ENCODE data around the gene ZSWIM1. TPM values are rescaled to one million over a fixed set of nuclear protein-coding genes. Genes with fewer than 3 reads are reported as not detected.

The ZSWIM1 gene
- 8.4 and 9.6 TPM in 2 replicates for total RNA-seq

DNA sequence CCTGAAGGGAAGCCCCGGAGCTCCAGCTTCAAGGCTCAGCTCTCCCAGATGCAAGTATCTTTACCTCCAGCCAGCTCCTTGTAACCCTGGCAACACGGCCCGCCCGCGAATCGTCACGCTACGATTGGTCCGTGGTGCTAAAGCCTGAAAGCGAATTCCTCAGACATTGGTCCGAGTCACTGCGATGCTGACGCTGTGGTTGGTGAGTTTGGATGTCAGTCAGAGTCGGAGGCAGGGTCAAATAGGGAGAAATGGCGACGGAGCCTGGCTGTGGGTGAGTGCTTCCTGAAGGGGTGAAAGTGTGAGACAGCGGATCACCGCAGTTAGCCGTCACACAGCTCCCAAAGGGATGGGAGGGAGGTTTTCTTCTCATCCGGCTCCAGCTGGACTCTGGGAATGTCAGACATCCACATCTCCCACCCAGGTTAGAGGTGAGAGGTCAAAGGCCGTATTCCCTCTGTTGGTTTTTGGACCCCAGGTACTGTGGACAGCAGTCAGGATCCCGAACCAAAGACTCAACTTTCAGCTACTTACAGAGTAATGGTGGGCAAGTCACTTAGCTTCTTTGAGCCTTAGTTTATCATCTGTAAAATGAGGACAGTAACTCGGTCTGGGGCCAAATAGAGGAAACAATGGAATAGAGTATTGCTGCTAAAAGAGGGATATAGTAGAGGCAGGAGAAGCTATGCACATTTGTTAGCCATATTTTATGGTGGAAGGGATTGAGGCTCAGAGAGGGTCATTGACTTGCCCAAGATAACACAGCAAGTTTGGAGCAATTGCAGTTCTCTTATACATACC is at the start of gene ZSWIM1:
Gene ZSWIM1 (plus strand): TSS at position 240 of the 801 bp plus-strand sequence. CDS start 1,366 bp downstream, outside the sequence.

DNA sequence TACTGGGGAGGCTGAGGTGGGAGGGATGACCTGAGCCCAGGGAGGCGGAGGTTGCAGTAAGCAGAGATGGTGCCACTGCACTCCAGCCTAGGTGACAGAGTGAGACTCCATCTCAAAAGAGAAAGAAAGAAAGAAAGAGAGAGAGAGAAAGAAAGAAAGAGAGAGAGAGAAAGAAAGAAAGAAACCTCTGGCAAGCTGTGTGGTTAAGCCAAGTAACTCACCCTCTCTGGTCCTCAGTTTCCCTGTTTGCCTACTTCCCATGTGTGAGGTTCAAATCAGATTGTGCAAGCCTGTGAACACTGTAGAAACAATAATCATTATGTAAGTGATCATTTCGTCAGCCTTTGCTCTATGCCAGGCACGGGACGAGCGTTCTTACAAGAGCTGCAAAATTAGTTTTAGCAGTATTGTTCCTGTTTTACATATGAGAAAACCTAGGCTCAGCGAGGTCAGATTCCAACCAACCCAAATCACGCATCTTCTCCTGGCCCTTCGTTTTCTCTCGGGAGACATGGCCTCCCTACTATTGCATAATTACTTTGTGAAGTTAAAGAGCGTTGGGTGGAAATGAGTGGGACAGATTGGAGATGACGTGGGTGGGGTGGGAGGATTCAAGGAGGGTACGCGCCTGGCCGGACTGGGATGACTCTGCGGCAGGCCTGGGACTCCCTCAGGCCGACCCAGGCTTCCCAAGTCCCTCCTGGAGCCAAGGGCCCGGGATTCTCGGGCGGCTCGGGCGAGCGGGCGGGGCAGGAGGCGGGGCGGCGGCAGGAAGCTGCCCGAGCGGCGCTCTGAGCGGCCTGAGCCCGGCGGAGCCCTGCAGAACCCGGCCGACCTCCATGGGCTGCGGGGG is 47.8 kb upstream of the ZSWIM1 start, which contains the start of gene SNX21:
Gene SNX21 (plus strand): TSS at position 770 of the 853 bp plus-strand sequence. CDS start 121 bp downstream, outside the sequence.

DNA sequence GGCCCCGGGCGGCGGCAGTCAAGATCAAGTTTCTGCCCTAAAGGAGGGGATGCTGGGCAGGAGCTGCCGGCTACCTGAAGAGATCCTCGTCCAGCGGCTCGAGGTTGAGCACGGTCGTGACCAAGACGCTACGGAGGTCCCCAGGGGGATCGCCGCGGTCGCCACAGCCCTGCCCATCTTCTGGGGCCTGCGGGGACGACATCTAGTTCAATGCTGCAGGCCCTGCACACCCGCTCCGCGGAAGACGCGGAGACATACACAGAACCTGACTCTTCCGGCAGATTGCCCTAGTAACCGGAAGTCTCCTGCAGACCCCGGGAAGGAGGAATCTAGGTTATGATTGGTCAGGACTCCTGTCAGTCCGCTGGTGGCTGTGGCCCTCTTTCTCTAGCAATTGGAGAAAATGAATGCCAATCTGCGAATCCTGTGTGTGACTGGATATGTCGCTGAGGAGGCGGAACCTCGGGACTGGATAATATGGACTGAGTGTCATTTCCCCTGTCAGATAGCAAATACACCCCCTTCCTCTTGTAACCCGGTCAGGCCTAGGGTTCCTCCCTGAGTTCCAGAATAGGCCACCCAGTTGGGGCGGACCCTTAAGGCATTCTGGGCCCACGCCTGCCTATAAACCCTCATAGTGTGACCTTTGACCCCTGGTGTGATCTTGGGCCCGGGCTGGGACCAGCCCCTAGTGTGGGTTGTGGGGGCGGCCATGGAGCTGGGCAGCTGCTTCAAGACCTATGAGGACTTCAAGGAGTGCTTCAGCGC is 23.7 kb upstream of the ZSWIM1 start, which contains the start of the genes ACOT8 and ZSWIM3:
Gene ACOT8 (minus strand): TSS at position 279 of the 768 bp plus-strand sequence. CDS start 77 bp downstream, at position 202.
Gene ZSWIM3 (plus strand): TSS at position 501 of the 768 bp plus-strand sequence. CDS start 212 bp downstream, at position 713.

DNA sequence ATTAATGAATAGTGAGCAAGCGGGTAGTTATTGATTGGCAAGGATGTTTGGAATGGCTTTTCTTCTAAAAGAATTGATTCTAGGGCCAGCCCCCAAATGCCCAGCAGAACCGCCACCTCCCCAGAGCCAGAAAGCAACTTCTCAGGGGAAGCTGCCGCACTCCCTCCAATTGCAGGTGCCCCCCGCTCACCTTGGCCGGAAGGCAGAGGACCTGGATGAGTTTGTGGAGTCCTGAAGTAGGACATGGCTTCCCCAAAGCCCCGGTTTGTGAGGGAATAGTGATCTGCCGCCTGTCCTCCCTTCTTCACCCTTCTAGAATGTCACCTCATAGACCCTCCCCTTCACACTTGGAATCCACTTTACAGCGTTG is 6.3 kb downstream of the ZSWIM1 start, which contains the start of gene SPATA25:
Gene SPATA25 (minus strand): TSS at position 277 of the 370 bp plus-strand sequence. CDS start 32 bp downstream, at position 245.

DNA sequence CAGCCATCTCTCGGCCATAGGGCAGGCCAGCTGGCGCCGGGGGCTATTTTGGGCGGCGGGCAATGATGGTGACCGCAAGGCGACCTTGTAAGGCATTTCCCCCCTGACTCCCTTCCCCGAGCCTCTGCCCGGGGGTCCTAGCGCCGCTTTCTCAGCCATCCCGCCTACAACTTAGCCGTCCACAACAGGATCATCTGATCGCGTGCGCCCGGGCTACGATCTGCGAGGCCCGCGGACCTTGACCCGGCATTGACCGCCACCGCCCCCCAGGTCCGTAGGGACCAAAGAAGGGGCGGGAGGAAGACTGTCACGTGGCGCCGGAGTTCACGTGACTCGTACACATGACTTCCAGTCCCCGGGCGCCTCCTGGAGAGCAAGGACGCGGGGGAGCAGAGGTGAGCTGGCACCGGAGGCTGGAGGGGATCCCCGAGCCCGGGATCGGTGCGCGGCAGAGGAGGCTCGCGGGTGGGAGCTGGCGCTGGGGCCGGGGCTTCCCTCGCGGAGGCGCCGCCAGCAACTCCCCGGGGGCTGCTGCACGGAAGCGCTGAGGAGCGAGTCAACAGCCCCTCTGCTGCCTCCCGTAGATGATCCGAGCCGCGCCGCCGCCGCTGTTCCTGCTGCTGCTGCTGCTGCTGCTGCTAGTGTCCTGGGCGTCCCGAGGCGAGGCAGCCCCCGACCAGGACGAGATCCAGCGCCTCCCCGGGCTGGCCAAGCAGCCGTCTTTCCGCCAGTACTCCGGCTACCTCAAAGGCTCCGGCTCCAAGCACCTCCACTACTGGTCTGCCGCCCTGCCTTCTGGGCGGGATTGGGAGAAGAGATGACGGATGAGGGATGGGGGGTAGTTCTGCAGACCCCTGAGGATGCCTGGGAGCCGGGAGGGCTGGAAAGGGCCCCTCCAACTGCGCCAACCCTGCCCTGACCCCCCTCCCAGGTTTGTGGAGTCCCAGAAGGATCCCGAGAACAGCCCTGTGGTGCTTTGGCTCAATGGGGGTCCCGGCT is 10.3 kb downstream of the ZSWIM1 start, which contains the start of the genes CTSA and NEURL2:
Gene CTSA (plus strand): TSS at position 351 of the 999 bp plus-strand sequence. CDS start 234 bp downstream, at position 585.
Gene NEURL2 (minus strand): TSS at position 224 of the 999 bp plus-strand sequence. CDS start 217 bp downstream, at position 7.

DNA sequence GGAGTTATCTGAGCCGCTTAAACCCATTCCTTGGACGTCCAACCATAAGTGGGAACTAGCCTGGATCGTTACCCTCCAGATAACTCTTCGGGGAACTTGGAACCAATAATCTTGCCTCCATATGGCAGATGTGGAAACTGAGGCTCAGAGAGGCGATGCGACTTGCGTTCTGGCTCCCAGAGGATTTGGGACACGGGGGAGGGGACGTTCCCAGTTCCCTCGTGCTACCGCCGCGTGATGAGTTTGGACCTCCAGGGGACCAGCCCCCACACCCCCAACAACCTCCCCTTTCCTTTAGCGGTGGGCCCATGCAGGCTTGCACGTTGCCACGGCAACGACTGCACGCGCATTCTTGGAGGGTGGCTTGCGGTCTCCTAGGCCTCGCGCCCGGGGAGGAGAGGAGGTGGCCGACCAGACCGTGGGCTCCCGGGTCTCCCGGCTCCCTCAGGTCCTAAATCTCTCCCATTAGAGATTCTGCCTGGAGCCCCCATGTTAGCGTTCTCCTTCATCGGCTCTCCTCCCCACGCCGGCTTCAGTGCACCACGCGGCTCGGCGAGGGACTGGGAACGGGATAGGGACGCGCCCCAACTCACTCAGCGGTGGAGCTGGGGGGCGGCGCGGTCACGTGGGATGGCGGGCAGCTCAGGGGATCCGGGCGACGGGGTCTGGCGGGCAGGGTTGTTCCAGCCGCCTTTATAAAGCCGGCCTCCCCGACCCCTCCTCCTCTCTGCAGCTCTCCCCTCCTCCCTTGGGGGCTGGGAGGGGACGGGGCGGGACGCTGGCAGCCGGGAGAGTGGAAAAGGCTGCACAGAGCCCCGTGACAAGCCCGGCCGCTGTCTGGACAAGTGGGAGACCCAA is 30.7 kb downstream of the ZSWIM1 start, which contains the start of gene PLTP:
Gene PLTP (minus strand): TSS at position 670 of the 858 bp plus-strand sequence. CDS start 703 bp downstream, outside the sequence.

Other genes starting within 250 kb of the ZSWIM1 start
- gene WFDC9, start 249.9 kb upstream of the ZSWIM1 start, total RNA-seq: not detected in 2 replicates
- not detected in 2 replicates for gene WFDC11, start 211.0 kb upstream of the ZSWIM1 start, total RNA-seq
- gene WFDC13, start 179.2 kb upstream of the ZSWIM1 start, total RNA-seq: not detected in 2 replicates
- not detected in 2 replicates for gene WFDC10B, start 176.2 kb upstream of the ZSWIM1 start, total RNA-seq
- not detected in 2 replicates for gene SPINT4, start 158.9 kb upstream of the ZSWIM1 start, total RNA-seq
- gene WFDC3, start 89.3 kb upstream of the ZSWIM1 start, total RNA-seq: 0.76 and 1.4 TPM in 2 replicates
- 20.6 and 22.6 TPM in 2 replicates for gene DNTTIP1, start 89.3 kb upstream of the ZSWIM1 start, total RNA-seq
- 17.1 and 17.3 TPM in 2 replicates for gene UBE2C, start 68.6 kb upstream of the ZSWIM1 start, total RNA-seq
- gene TNNC2, start 53.9 kb upstream of the ZSWIM1 start, total RNA-seq: 0.39 and 1.4 TPM in 2 replicates
- gene SNX21, start 47.4 kb upstream of the ZSWIM1 start, total RNA-seq: 105 TPM in 2 replicates
- gene ACOT8, start 23.8 kb upstream of the ZSWIM1 start, total RNA-seq: 25.4 and 25.5 TPM in 2 replicates
- 7.2 and 9.6 TPM in 2 replicates for gene ZSWIM3, start 23.6 kb upstream of the ZSWIM1 start, total RNA-seq
- 0.76 and 1.6 TPM in 2 replicates for gene SPATA25, start 6.4 kb downstream of the ZSWIM1 start, total RNA-seq
- 2.7 and 4.8 TPM in 2 replicates for gene NEURL2, start 10.0 kb downstream of the ZSWIM1 start, total RNA-seq
- 116 and 145 TPM in 2 replicates for gene CTSA, start 10.1 kb downstream of the ZSWIM1 start, total RNA-seq
- gene PLTP, start 30.9 kb downstream of the ZSWIM1 start, total RNA-seq: 17.5 and 18.3 TPM in 2 replicates
- gene PCIF1, start 53.5 kb downstream of the ZSWIM1 start, total RNA-seq: 11.6 and 14.0 TPM in 2 replicates
- gene ZNF335, start 91.0 kb downstream of the ZSWIM1 start, total RNA-seq: 19.5 and 20.2 TPM in 2 replicates
- under 0.01 and 0.52 TPM in 2 replicates for gene MMP9, start 127.7 kb downstream of the ZSWIM1 start, total RNA-seq
- gene SLC12A5, start 148.0 kb downstream of the ZSWIM1 start, total RNA-seq: under 0.01 TPM in 2 replicates
- gene NCOA5, start 208.7 kb downstream of the ZSWIM1 start, total RNA-seq: 12.9 and 17.2 TPM in 2 replicates
- 1.2 and 2.2 TPM in 2 replicates for gene CD40, start 237.1 kb downstream of the ZSWIM1 start, total RNA-seq

Measured in articular chondrocyte of knee joint (primary cell).